Gastrocnemius medialis (tissue), 4 donors: ENCODE results near the gene PARG.
"Not testable (repeated sequence)": the region's sequence is repeated elsewhere in the genome, so short reads cannot be mapped to it uniquely, and the experiment has no call there.

ENCODE experiments used
- POLR2A ChIP-seq, 2 donors: fragments of 450-650 bp; IDR thresholded peaks; one replicate each; pipeline ENCODE4 v1.6.1; 2017; ENCODE audit warnings: antibody characterized with exemption in 2 of 2, mild to moderate bottlenecking in 2 of 2, moderate library complexity in 2 of 2
- TF ChIP-seq, protein P1 (sequence below), 5 experiments: fragments of 450-650 bp in 3 of 5; fragments of 200-600 bp in 2 of 5; sonication (generic) in 2 of 5; IDR thresholded peaks in 4 of 5; conservative IDR thresholded peaks in 1 of 5; 1 replicate in 4 of 5; 2 replicates in 1 of 5; pipeline ENCODE4 v1.5.1; 2016 to 2019; ENCODE audit warnings: antibody characterized with exemption in 5 of 5, mild to moderate bottlenecking in 3 of 5, moderate library complexity in 3 of 5

GRCh38 chr10:49922041-49922440, 19.8 kb downstream of the PARG start:
- TF ChIP-seq, protein P1, sequence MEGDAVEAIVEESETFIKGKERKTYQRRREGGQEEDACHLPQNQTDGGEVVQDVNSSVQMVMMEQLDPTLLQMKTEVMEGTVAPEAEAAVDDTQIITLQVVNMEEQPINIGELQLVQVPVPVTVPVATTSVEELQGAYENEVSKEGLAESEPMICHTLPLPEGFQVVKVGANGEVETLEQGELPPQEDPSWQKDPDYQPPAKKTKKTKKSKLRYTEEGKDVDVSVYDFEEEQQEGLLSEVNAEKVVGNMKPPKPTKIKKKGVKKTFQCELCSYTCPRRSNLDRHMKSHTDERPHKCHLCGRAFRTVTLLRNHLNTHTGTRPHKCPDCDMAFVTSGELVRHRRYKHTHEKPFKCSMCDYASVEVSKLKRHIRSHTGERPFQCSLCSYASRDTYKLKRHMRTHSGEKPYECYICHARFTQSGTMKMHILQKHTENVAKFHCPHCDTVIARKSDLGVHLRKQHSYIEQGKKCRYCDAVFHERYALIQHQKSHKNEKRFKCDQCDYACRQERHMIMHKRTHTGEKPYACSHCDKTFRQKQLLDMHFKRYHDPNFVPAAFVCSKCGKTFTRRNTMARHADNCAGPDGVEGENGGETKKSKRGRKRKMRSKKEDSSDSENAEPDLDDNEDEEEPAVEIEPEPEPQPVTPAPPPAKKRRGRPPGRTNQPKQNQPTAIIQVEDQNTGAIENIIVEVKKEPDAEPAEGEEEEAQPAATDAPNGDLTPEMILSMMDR (IDR thresholded peaks at IDR 0.05 in 4 of 5, conservative IDR thresholded peaks at IDR 0.05 in 1 of 5): not testable (repeated sequence)
- TF ChIP-seq POLR2A (IDR thresholded peaks at IDR 0.05): not testable (repeated sequence)
